Smooth muscle cell of the coronary artery (primary cell): Measurements from ENCODE around the gene ST7. TPM values are rescaled to one million over a fixed set of nuclear protein-coding genes. Genes with fewer than 3 reads are reported as not detected.

Source experiments
- total RNA-seq: library from RNA; depleted of rRNA; stranded (reverse); fragments of >200 nt; gene quantifications from 2 replicates; pipeline ENCODE4 v1.2.3, GENCODE V29; 2014; ENCODE audit warnings: low replicate concordance

Gene ST7, protein sequence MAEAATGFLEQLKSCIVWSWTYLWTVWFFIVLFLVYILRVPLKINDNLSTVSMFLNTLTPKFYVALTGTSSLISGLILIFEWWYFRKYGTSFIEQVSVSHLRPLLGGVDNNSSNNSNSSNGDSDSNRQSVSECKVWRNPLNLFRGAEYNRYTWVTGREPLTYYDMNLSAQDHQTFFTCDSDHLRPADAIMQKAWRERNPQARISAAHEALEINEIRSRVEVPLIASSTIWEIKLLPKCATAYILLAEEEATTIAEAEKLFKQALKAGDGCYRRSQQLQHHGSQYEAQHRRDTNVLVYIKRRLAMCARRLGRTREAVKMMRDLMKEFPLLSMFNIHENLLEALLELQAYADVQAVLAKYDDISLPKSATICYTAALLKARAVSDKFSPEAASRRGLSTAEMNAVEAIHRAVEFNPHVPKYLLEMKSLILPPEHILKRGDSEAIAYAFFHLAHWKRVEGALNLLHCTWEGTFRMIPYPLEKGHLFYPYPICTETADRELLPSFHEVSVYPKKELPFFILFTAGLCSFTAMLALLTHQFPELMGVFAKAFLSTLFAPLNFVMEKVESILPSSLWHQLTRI
- 12.3 and 13.5 TPM in 2 replicates for total RNA-seq

GRCh38 chr7:116953372-116953905 is at the start of gene ST7:
Gene ST7, plus strand, starts transcription at chr7:116953501. Its CDS starts 40 bp downstream, at chr7:116953541.

Other genes starting within 250 kb of the ST7 start
- gene CAPZA2, start 90.9 kb upstream of the ST7 start, total RNA-seq: 61.4 and 107 TPM in 2 replicates